HFF-Myc (cell line): ENCODE measurements around the gene SLC35E4.
A peak's percentile ranks its signal among the peaks of the same experiment; 100 is the strongest.

Source experiments
- DNase-seq: peaks from one replicate; pipeline ENCODE4 v3.0.0-alpha.2; 2011; ENCODE audit warnings: low read depth; ENCODE audit errors: extremely low read depth
- H3K4me3 ChIP-seq: replicated peaks from 2 replicates; pipeline ENCODE4 v1.5.1; 2011; ENCODE audit warnings: low read depth, mild to moderate bottlenecking, control low read depth, low read length
- TF ChIP-seq, protein P1 (sequence below): IDR thresholded peaks from 2 replicates; pipeline ENCODE4 v1.5.1; 2012; ENCODE audit warnings: mild to moderate bottlenecking, low read depth, low read length, control low read depth; ENCODE audit errors: missing control alignments

SLC35E4 gene

DNA sequence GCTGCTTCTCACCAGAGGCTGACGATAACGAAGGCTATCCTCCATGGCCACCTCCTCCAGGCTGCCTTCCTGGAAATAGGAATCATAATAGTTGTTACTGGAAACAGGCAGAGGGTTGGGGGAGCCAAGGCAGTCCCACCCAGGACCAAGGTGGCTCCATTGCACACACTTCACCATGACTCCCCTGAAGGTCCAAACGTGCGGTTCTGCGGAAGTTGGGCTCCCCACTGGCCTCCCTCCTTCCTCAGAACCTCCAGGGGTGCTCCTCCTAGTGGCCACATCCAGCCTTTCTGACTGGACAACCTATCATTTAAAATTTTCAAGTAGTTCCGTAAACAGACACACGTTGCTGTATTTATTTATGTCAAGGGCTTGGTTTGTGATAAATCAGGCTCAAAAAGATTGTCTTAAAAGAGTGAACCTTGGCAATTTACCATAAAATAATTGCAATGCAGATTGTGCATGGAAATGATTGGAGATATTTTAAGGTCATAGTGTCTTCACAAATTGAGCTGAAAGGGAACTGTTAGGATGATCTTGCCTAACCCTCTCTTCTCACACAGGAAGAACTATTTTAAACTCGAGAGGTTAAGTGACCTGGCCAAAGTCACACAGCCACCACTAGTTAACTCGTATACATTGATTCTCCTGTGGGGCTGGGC, 30.0 kb upstream of the SLC35E4 start:
- DNase-seq: no peak
- no peak overlapping the region for H3K4me3 ChIP-seq

DNA sequence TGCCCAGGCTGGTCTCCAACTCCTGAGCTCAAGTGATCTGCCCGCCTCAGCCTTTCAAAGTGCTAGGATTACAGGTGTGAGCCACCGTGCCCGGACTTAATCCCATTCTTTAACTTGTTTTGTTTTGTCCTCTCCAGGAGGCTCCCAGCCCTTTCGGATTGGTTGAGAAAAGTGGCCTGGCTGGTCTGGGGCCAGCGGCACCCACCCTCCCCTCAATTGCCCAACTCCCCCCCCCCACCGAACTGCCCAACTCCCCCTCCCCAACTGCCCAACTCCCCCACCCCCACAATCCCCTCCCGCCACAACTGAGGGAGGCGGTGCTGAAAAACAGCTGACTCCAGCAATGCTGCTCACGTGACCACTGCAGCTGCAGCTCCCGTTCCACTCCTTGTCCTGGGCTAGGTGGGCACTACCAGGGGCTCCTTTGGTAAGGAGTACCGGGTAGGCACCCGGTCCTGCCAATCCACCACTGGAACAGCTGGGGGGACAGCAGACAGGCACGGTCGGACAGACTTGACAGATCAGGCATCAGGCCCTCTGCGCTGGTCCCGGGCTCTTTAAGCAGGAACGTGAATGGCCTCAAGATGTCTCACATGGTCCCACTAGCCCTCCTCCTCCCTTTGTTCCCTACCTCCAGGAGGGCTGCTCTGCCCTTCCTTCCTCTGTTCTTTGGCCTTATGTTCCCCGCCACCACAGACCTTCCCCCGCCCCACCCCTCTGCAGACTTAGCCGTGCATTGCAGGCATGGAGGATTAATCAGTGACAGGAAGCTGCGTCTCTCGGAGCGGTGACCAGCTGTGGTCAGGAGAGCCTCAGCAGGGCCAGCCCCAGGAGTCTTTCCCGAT, 28.9 kb upstream of the SLC35E4 start, which contains the start of gene TCN2:
TSS of gene TCN2 (plus strand) at position 720 of the 845 bp plus-strand sequence. CDS start 158 bp downstream, outside the sequence.
- TF ChIP-seq, protein P1, sequence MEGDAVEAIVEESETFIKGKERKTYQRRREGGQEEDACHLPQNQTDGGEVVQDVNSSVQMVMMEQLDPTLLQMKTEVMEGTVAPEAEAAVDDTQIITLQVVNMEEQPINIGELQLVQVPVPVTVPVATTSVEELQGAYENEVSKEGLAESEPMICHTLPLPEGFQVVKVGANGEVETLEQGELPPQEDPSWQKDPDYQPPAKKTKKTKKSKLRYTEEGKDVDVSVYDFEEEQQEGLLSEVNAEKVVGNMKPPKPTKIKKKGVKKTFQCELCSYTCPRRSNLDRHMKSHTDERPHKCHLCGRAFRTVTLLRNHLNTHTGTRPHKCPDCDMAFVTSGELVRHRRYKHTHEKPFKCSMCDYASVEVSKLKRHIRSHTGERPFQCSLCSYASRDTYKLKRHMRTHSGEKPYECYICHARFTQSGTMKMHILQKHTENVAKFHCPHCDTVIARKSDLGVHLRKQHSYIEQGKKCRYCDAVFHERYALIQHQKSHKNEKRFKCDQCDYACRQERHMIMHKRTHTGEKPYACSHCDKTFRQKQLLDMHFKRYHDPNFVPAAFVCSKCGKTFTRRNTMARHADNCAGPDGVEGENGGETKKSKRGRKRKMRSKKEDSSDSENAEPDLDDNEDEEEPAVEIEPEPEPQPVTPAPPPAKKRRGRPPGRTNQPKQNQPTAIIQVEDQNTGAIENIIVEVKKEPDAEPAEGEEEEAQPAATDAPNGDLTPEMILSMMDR: no peak
- peak within 1 kb of the TSS; percentile 37 for H3K4me3 ChIP-seq
- peak; percentile 47 for DNase-seq

More for the DNA sequence above, 30.0 kb upstream of the SLC35E4 start:
- TF ChIP-seq, protein P1: peak; percentile 70

DNA sequence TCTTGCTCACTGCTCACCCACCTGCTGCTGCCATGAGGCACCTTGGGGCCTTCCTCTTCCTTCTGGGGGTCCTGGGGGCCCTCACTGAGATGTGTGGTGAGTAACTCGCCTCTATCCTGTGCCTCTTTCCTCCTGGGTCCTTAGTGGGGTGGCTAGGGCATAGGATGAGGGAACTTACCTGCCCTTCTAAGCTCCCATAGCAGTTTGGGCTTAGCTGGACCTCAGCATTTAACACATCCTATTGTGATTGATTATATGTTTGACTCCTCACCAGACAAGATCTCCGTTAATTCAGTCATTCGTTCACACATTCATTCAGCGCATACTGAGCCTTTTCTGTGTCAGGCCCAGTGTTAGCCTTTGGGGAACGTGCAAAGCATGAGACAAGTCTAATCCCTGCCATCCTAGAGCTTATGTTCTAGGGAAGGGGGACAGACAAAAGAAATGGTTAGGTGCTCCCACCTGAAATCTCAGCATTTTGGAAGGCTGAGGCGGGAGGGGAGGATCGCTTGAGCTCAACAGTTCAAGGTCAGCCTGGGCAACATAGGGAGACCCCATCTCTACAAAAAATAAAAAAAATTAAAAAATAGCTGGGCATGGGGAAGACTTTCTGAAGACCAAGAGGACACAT, 28.2 kb upstream of the SLC35E4 start:
- TF ChIP-seq, protein P1: no peak
- peak overlapping the region; percentile 37 for H3K4me3 ChIP-seq

DNA sequence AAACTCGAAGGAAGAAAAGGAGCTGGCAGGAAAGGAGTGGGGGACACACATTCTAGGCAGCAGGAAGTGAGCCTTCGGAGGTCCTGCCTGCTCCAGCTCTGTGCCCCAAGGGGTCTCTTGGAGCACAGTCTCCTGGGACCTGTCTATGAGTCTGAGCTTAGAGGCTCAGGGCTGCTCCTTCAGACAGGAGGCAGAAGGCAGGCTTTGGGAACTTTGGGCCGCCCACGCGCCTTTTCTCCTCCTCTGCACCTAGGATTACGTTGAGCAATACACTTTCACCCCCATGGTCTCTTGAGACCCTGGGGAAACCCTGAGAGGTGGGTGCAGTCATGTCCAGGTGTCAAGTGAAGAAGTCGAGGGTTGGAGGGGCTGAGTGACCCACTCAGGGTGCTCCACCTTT, 27.6 kb upstream of the SLC35E4 start:
- TF ChIP-seq, protein P1: no peak
- no peak for DNase-seq
- H3K4me3 ChIP-seq: no peak overlapping the region

More for the DNA sequence above, 28.2 kb upstream of the SLC35E4 start:
- DNase-seq: no peak

DNA sequence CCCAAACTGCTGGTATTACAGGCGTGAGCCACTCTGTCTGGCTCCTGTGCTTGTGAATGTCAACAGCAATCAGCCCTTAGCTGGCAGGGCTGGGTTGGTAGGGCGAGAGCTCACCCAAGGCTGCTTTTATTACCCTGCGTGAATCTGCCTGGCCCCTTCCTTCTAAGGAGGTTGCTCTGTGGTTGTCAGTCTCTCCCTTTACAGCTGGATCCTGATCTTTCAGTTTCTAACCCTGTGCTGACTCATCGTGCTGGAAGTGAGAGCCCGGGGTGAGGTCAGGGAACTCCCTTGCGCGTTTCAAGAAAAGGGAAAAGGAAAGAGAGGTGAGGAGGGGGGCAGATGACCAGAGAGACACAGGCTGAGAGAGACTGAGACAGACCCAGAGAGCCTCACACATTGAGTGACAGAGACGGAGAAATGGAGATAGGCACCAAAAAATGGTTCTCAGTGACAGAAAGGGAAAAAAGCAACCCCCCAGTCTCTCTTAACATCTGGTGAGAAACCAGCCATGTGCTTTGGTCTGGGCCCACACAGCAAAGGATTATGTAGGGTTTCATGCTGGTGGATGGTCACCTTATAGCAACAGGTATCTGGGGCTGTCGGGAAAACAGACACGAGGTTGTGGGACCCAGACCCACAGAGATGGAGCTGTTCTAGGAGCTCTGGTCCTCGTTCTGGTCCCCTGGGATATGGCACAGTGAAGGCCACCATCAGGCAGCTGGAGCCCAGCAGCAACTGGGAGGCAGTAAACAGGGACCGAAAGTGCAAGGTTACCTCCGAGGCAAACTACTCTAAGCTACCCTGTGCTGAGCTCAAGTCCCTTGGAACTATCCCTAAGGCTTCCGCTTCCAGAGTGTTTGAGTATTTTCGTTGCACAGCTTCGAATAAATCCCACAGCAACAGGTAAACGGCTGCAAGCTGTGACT, 26.1 kb upstream of the SLC35E4 start:
- DNase-seq: peak; percentile 77
- H3K4me3 ChIP-seq: no peak overlapping the region
- TF ChIP-seq, protein P1: no peak

DNA sequence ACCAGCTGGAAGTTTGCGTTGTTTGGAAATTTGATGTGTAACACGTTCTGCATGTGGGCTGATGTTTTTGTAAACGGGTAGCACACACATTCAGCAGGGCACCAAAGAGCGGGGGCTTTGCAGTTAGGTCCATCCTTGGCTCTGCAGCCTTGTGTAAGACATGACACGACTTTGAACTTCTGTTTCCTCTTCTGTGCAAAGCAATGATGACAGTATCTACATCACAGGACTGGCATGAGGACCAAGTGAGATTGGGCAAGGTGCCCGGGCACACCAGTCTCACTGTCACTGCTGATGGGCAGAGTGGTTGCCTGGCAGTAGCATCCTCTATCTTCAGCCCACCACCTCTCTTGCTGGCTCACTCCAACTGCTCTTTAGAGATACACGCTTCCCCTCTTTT, 25.3 kb upstream of the SLC35E4 start:
- no peak overlapping the region for H3K4me3 ChIP-seq
- DNase-seq: no peak
- TF ChIP-seq, protein P1: no peak
